Measurements from ENCODE around the gene DNASE1L3.

DNA sequence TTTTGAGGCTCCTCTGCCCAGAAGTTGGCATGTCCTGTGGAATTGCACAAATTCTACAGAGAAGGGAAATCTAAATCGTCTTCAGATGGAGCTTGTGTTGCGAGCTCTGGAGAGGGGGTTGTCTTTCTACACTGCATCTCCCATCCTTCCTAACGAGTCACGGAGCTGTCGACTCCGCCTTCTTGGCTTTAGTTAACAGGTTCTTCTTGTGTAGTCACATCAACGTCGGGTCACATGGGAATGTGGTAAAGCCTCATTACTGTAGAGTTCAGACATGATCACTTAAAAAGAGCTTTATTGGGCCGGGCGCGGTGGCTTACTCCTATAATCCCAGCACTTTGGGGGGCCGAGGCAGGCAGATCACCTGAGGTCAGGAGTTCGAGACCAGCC lies 60.0 kb downstream of the DNASE1L3 start:
- TF ChIP-seq YY1 (IDR thresholded peaks at IDR 0.05; ENCODE audit: insufficient read depth, insufficient read length) = no peak
- no peak for TF ChIP-seq ZNF274 (IDR thresholded peaks at IDR 0.05; ENCODE audit: low read depth, low read length)
